GM21367 (cell line): ENCODE results near the gene DTWD1.
"Not testable (repeated sequence)": the region's sequence is repeated elsewhere in the genome, so short reads cannot be mapped to it uniquely, and the experiment has no call there.

ENCODE experiments used
- ATAC-seq: cut with Tn5 transposase; IDR thresholded peaks from one replicate; pipeline ENCODE4 v1.9.1; 2021; ENCODE audit not compliant: unreplicated experiment

The DTWD1 gene, protein sequence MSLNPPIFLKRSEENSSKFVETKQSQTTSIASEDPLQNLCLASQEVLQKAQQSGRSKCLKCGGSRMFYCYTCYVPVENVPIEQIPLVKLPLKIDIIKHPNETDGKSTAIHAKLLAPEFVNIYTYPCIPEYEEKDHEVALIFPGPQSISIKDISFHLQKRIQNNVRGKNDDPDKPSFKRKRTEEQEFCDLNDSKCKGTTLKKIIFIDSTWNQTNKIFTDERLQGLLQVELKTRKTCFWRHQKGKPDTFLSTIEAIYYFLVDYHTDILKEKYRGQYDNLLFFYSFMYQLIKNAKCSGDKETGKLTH

DNA sequence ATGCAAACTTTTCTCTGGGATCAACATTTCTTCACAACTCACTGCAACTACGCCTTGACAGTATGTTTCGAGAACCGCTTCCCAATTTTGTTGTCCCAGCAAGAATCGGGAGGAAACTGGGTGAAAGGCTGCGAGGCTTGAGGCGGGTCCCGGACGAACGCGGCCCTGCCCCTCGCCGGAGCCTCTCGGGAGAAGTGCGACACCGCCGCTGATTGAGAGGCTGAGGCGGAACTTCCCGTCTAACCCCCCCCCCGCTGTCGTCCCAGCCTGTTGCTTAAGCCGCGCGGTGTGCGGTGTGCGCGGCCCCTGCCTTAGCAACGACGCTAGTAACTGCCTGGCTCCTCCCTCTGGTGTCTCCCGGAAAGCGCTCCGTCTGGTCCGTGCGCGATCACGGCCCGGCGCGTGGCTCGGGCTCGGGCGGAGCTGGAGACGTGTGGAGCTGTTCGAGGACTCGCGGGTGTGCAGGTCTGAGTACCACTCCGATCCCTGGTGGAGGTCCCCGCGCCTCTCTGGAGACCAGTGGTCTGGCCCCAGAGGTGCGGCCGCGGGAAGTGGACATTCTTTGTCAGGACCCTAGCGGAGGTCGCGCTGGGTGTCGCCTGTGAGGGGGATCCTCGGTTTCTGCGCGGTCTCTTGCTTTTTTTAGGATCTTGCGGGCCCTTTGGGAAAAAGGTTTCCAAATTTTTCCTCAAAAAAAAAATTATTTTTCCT is at the start of gene DTWD1, which contains the start of gene FAM227B:
Gene DTWD1 (plus strand): TSS at position 391 of the 711 bp plus-strand sequence. CDS start 4,120 bp downstream, outside the sequence.
Gene FAM227B (minus strand): TSS at position 161 of the 711 bp plus-strand sequence. CDS start 5,647 bp downstream, outside the sequence.
- peak; percentile 98 for ATAC-seq

DNA sequence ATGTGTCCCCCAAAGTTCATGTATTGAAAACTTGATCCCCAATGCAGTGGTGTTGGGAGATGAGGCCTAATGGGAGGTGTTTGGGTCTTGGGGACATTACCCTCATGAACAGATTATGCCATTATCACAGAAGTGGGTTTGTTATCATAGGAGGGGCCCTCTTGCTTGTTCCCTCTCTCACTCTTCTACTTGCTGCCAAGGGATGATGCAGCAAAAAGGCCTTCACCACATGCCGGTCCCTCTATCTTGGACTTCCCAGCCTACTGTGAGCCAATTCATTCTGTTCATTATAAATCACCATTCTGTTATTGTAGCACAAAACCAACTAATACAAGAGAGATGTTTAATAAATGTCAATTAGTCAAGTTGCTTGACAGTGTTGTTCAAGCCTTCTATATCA is 47.4 kb upstream of the DTWD1 start:
- no peak for ATAC-seq

DNA sequence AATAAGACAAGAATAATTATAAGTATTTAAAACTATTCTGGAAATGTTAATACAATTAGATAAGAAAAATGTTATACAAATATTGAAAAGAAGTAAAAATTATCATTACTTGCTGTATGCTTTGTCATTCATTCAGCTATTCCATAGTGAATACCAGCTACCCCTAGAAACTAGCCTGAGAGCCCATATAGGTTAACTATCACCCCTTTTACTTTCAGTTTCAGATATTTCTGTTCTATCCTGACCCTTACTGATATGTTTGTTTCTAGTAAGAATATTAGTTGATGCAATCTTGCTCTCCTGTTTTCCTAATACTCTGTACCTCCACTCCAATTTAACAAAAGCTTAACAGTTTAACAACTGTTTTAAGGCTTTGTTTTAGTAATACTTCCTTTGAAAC is 31.8 kb upstream of the DTWD1 start:
- no peak for ATAC-seq

DNA sequence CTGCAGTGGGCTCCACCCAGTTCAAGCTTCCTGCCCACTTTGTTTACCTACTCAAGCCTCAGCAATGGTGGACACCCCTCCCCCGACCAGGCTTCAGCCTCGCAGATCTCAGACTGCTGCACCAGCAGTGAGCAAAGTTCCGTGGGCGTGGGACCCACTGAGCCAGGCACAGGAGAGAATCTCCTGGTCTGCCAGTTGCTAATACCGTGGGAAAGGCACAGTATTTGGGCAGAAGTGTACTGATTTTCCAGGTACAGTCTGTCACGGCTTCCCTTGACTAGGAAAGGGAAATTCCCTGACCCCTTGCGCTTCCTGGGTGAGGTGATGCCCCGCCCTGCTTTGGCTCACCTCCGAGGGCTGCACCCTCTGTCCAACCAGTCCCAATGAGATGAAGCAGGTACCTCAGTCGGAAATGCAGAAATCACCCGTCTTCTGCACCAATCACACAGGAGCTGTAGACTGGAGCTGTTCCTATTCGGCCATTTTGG is 28.0 kb upstream of the DTWD1 start:
- ATAC-seq = not testable (repeated sequence)

DNA sequence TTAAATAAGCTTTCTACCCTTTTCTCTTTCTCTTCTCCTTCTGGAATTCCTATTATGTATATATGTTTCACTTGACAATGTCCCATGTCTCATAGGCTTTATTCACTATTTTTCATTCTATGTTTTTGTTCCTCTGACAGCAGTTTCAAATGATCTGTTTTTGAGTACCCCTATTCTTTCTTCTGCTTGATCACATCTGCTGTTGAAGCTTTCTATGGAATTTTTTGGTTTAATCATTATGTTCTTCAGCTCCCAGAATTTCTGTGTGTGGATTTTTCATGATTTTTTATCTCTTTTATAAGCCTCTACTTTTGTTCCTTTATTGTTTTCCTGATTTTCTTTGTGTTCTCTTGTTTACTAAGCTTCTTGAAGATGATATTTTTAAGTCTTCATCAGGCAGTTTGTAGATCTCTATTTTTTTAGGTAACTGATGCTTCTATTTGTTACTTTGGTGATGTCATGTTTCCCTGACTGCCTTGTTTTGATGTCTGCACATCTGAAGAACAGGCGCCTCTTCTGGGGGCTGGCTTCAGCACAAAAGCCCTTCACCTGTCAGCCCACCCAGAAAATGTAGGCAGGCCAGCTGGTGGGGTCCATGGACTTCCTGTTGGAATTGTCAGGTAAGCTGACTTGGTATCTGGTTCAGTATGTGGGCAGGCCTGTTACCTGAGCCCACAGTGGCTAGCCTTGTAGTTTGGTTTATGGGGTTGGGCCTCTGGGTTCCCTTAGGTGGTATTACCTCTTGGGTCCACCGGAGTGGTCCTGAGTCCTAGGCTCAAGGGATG is 16.0 kb upstream of the DTWD1 start:
- no peak for ATAC-seq

DNA sequence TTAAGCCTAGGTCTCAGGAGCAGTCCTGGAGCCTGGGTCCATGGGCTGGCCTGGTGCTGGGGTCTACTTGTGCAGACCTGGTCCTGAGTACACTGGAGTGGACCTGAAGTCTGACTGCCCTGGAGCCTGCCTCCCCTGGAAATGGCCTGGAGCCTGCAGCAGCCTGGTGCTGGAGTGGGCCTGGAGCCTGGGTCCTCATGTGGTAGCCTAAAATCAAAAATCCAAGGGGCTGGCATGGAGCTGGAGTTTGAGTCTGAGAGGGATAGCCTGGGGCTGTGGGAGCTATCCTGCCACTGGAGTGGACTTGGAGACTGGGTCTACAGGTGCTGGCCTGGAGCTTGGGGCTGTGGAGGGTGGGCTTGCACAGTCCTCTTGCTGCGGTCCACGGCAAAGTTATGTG is 15.3 kb upstream of the DTWD1 start:
- ATAC-seq = no peak

DNA sequence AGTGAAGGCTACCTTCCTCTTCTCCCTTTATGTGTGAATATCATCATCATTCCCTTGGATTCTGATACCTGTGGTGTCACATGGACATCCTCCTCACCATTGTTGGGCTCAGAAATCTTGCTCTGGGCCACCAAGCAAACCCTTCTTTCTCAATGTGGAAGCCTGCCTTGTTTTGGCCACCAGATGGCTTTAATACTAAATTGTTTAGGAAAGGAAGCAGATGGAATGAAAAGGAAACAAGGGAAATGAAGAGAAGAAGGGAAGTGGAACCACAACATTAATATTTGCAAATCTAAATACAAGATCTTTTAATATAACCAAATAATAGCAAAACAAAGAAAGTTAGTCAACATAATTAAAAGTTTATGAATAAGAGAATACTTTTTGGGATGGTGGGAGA is 14.3 kb upstream of the DTWD1 start:
- no peak for ATAC-seq

DNA sequence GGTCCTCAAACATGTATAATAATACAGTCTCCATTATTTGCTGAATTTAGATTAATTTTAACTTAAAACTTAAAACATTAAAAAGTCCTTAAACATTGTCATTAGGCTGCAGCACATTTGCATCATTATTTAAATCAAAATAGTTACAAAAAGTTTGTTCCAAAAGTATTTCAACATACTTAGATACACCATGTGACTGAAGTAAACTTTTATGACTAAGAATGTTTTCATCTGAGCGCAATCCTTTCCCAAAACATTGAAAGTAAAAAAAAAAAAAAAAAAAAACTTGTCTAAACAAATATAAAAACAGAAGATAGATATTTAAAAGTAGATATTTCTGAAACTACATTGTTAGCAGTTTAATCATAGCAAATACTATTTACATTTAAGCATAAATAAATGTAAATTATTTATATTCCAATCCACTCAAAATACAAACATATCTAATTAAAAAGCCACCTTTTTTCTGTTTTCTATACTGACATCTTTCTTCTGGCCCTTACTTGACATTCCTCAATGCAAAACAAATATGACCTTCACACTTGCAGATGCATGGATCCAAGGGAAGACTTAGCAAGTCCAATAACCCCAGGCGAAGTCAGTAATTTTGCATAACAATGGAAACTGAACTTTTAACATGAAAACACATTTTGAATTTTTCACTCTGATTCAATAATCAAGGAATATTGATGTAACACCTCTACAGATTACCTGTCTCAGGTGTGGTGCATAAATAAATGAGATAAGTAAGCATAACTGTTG is 10.5 kb upstream of the DTWD1 start:
- ATAC-seq = no peak

DNA sequence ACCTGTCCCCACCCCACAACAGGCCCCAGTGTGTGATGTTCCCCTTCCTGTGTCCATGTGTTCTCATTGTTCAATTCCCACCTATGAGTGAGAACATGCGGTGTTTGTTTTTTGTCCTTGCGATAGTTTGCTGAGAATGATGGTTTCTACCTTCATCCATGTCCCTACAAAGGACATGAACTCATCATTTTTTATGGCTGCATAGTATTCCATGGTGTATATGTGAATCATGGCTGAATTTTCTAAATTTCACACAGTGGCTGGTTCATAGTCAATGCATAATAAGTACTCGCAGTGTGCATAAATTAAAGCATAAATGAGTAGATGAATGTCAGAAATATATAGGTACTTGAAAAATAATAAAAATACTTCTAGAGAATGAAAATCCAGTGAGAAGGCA is 8.6 kb upstream of the DTWD1 start:
- not testable (repeated sequence) for ATAC-seq

DNA sequence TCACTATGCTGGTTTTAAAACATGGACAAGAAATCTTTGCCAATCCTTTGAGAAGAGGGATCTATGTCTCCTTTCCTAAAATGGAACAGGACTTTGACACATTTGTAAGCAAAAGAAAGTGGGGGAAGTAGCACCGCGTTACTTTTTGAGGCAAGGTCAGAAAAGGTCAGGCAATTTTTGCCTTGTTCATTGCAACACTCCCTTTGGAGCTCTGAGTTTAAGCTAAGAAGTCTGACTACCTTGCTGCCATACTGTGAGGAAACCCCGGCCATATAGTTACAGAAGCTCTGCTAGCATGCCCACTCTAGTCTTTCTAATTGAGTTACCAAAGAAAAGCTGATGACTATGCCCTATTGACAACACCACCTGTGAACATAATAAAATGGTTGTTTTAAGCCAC is 1.6 kb upstream of the DTWD1 start:
- ATAC-seq = no peak

DNA sequence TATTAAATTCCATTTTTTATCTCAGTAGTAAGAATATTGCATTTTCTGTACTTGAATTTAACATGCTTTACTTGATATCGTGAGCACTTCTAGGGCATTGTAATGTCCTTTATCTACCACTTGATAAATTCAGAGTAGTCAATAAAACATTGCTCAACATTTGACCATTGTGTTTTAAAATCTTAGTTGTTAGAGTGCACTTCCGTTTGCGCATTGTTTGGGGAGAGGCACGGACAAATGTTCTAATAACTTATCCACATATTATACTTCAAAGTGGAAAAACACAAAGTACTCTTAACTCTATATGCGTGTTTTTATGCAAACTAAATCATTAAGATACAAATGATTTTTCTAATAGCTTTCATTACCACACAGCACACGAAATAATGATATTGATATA is 649 bp upstream of the DTWD1 start:
- ATAC-seq = no peak

DNA sequence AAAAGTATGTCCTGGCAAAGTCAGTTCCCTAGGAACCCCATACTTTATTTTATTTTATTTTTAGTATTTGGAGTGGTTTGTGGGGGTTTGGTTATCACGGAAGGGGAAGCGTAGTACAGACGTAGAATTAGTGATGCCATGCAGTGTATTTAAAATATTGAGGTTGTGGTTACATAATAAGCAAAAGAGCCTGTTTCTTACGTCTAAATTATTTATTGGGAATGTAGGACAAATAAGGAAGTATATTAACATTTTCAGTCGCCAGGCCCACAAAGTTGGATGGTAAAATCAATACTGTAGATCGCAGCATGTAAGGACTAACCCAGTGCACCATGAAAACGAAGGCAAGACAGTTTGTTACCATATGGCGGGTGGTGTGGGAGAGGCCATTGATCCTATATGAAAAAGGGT is 558 bp downstream of the DTWD1 start:
- ATAC-seq = no peak

DNA sequence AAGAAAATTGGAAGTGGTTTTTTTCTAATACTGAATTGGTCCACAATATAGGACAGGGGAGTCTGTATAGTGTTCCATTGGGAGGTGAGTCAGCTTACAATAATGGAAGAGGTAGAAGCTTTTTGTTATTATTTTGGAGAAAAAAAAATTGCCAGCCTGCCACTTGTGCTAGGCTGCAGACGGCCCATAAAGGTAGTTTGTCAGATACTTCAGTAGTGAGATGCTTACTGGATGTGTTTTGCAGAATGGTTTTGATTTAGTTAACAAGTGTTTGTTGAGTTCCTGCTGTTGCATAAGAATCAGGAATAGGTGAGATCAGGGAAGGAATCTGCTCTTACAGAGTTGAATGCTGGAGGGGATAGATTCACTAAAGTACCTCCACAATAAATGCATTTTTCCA is 1.0 kb downstream of the DTWD1 start:
- no peak for ATAC-seq

DNA sequence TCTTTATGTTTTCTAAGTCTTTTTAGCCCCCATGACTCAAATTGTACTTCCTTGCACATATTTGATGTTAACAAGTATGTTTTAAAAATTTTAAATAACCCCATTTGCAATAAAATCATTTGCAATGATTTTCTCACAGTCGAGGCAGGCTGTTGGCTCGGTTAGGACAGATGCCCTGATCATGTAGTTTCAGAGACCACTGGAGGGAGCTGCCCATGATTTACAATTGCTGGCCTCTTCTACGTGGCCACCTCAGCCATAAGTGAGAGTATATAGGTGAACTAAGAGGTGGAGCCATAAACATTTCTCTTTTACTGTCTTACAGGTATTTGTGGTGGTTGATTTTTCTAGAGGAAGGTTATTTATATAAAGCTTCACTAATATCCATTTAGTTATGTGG is 1.7 kb downstream of the DTWD1 start:
- no peak for ATAC-seq

DNA sequence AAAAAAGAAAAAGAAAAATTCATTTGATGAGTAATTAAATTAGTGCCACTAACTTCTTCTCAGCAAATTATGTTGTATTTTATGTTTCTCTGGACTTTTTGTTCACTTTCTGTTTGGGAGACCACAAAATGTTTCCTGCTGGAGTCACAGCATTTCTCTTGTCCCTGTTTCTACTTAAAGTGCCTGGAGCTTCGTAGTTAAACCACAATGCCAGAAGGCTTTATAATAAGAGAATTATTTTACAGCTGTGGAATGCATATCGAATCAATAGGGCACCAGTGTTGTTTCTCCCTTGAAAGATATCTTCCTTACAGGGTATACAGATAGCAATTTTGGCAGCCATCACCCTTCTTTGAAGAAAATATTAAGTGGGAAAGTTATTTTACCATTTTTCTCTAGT is 3.2 kb downstream of the DTWD1 start:
- ATAC-seq = no peak

DNA sequence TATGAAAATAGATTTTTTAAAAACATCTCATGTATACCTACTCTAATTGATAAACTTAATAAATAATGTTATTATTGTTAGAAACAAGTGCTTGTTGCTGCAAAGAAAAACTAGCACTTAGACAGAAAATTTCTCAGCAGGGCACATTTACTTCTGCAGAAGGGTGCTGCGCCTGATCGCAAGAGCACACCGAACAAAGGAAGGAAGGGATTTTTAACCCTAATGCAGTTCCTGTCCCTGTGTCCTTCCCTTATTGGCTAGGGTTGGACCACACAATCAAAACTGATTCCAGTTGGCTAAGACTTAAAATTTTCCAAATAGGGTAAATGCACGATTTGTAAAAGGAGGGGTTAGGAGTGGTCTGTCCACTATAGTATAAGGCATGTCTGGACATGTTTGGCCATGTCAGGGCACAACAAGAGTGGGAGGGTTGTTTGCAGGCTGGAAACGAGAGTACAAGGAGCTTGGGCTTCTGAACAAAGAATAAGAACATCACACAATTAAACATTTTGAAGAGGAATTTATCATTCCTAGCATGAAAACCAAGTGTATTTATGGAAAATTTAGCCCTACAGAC is 4.7 kb downstream of the DTWD1 start:
- ATAC-seq = no peak

DNA sequence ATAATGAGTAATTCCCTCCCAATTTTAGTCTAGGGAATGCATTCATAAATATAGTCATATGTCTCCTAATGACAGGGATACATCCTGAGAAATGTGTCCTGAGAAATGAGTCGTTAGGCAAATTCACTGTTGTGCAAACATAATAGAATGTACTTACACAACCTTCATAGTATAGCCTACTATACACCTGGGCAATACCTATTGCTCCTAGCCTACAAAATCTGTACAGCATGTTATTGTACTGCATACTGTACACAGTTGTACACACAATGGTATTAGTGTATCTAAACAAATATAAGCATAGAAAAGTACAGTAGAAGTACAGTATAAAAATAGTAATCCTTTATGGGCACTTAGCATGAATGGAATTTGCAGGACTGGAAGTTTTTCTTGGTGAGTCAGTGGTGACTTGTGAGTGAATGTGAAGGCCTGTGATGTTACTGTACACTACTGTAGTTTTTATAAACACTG is 6.6 kb downstream of the DTWD1 start:
- no peak for ATAC-seq

DNA sequence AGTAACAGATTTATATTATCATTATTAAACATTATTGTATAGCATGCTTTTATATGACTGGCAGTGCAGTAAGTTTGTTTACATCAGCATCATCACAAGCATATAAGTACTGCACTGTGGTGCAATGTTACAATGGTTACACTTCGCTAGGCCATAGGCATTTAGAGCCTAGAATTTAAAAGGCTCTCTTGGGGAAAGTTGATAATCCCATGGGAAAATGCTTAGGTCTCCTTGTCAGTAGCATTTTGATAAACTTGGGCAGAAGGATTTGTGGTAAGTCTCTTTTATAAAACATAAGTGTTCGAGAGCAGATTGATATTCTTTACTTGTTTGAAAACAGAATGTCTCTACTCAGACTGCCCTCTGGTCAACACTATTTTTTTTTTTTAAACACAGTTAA is 7.5 kb downstream of the DTWD1 start:
- no peak for ATAC-seq

DNA sequence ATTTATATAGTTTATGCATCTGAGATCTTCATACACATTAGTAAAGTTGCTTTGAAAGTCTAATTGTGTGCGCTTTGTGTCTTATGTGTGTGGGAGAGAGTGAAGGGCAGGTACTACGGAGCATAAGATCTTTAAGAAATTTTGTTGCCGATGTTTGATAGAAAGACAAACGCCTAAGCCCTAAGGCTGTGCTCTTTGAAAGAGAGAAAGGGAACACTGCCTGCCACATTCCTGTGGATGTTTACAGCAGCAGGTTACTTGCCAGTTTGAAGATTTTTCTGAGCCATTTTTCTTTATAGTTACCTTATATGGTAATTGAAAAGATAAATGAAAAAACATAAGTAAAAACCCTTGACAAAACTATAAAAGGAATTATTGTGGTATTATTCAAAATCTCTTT is 17.0 kb downstream of the DTWD1 start:
- ATAC-seq = no peak

DNA sequence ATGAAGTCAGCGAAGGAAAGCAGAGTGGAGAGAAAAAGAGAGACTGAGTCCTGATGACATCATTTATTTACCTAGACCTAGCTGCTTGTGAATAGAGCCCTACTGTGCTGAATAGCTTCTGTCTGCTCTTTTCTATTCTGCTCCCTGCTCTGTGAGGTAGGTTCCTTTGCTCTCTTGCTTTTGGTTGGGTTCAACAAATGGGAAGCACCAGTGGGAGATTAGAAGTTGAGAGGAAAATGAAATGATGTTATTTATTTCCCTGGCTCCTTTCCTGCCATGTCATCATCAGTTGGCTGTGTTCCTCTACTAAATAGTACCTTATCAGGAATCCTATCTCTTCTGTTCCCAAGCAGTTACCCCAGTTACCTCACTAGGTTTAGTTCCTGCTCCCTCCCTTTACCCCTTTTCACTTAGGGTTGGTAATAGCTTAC is 23.5 kb downstream of the DTWD1 start:
- ATAC-seq = no peak
